ENCODE results near the gene CACNA1G.

Gene CACNA1G

GRCh38 chr17:50631195-50631907 lies 70.8 kb downstream of the CACNA1G start:
- DNase-seq (ENCODE audit: low read depth, low spot score), result no peak

GRCh38 chr17:50631908-50632571 lies 71.5 kb downstream of the CACNA1G start:
- no peak for DNase-seq (ENCODE audit: low read depth, low spot score)

GRCh38 chr17:50632637-50633036 lies 72.1 kb downstream of the CACNA1G start:
- no peak for DNase-seq (ENCODE audit: low read depth, low spot score)

- DNase-seq (ENCODE audit: low read depth, low spot score), result no peak
These were observed 73.2 kb downstream of the CACNA1G start for GRCh38 chr17:50633683-50634082.

DNA sequence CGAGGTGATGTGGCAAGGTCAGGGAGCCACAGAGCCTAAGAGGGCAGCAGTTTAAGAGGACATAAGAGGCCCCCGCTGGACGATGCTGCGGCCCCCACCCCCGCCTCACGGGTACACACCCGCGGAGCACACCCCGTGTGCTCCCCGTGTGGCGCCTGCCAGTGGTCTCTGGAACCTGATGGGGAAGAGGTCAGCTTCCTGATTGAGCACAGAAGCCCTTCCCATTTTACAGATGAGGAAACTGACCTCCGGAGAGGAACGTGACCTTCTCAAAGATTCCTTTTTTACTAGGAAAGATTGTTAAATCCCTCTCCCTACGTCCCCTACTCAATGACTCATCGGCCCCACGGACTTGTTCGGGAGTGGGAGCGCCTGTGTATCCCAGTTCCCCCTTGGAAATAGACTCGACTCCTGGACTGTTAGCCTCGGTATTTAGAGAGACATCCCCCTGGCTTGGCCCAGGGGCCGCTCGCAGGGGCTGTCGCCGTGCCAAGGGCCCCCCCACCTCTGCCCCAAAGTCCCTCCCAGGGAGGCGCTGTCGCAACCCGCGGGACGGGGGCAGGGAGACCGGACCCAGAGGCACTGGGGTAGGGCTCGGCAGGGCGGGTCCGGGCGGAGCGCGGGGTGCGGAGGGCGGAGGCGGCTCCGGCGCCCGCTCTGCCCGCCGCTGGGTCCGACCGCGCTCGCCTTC lies 73.9 kb downstream of the CACNA1G start, which contains the start of gene ABCC3:
ABCC3 (plus strand) TSS at position 658 of the 691 bp plus-strand sequence. CDS start 56 bp downstream, outside the sequence.
- no peak for DNase-seq (ENCODE audit: low read depth, low spot score)

- no peak for DNase-seq (ENCODE audit: low read depth, low spot score)
These were observed 74.6 kb downstream of the CACNA1G start for GRCh38 chr17:50634915-50635731.

GRCh38 chr17:50635732-50635981 lies 75.1 kb downstream of the CACNA1G start:
- no peak for DNase-seq (ENCODE audit: low read depth, low spot score)

DNA sequence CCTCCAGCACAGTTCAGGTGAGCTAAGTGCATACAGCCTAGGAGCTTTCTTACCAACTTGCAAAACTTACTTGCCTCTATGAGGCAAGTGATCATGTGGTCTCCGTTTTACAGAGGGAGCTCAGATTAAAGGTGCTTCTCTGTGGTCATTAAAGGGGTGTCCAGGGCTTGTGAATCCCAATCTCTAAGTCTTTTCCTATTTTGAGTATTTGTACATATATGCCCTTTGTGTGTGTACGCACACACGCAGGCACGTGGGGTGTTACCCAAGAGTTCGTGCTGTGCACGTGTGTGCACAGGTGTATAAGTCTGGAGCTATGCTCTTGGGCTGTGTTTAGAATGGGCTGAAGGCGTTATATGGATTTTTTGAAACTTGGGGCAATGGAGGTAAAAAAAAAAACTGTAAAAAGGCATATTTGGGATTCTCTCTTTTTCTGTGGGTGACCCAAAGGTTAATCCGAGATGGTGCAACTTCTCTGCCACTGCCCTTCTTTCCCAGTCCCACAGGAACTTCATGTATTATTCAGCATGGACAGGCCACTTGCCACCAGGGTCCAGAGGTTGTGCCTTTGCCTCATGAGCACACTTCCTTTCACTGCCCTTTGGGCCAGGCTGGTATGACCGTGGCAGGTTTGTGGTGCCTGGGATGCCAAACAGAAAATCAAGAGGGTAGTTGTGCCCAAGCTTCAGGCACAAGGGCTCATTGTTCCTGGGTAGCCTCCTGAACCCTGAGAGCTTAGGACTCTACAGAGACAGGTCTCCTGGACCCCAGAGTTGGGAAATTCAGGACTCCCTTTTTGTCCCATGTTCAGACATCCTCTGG lies 75.7 kb downstream of the CACNA1G start:
- no peak for DNase-seq (ENCODE audit: low read depth, low spot score)

DNA sequence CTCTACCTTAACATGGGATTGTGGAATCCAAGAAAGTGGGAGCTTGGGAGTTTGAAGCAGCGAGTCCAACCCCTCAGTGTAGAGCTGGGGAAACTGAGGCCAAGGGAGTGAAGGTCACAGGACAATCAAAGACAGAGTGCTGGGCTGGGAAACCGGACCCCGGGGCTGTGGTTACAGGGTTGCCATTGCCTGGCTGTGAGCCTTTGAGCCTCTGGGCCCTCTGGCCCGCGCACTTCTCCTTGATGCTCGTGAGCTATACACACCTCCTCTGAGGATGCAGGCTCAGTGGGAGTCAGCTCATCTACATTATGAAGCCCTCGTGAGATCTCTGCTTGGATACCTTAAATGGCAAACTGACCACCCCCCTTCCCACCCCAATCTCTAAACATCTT lies 76.3 kb downstream of the CACNA1G start:
- no peak for DNase-seq (ENCODE audit: low read depth, low spot score)

GRCh38 chr17:50637829-50638605 lies 77.5 kb downstream of the CACNA1G start:
- no peak for DNase-seq (ENCODE audit: low read depth, low spot score)

- no peak for DNase-seq (ENCODE audit: low read depth, low spot score)
These were observed 78.1 kb downstream of the CACNA1G start for GRCh38 chr17:50638606-50638965.

DNA sequence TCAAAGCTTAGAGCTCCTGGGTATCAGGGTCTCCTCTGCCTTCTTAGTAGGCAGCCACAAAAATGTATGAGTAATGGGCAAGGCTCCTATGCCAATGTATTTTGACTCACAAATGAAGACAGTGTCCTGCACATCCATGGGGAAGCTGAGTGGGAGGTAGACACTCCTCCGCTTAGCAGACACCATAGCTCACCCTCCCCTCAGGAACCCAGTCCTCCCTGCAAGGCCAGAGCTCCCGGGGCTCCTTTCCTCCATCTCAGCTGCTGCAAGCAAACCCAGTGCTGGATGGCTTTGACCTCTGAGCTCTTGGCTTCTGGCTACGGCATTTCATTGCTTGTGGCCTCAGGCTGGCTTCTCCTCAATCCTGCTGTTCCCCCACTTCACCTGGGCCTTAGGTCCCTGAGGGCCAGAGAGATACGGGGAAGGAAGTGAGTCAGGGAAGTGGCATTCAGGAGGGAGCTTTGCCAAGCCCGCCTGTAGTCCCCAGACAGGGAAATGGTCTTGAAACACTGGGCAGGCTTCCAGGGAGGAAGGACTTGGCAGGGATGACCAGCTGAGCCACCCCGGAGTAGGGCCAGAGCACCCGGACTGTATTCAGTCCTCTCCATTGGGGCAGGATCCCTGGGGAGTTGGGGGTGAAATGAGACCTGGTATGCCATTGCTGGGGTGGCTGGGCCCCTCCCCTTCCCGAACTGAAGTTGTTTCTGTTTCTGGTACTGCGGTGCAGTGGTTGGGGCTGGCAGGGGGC lies 78.6 kb downstream of the CACNA1G start:
- peak; percentile 78 for DNase-seq (ENCODE audit: low read depth, low spot score)

- no peak for DNase-seq (ENCODE audit: low read depth, low spot score)
These were observed 80.3 kb downstream of the CACNA1G start for GRCh38 chr17:50640686-50641351.

- DNase-seq (ENCODE audit: low read depth, low spot score), result no peak
These were observed 80.8 kb downstream of the CACNA1G start for GRCh38 chr17:50641357-50641756.

GRCh38 chr17:50642071-50642721 lies 81.7 kb downstream of the CACNA1G start:
- no peak for DNase-seq (ENCODE audit: low read depth, low spot score)

DNA sequence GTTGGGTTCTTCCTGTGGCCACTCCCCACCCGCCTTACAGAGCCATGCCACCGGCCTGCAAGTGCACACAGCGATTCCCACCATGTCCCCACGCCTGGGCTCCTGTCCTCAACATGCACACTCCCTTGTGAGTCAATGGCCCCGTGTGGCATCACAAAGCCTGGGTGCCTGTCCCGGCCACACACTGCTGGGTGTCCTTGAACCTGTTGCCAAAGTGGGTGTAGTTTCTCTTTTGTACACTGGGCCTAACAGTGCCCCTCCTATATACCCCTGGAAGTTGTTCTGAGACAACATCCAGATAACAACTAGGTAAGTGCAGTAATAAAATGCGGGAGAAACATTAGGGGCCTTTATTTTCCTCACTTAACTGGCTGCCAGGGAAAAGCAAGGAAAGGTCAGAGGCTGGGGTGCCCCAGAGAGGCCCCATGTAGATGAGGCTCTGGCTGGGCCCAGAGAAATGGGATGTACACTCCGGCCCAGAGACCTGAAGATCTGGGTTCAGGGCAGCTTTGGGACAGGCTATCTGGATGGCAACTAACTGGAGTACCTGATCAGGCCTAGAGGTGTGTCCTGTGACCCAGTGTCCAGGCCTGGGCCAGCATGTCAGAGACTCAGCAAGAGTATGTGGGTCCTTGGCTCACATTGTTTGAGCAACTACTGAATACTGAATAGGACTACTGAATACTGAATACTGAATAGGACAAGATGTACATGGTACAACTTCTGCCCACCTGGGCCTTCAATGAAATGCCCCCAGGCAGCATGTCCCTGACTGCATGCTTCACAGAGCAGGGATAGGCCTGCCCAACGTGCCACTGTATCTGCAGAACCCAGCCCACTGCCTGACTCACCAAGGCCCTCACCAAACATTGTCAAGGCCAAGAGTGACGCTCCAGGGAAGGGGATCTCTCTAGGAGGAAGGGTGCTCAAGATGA lies 82.5 kb downstream of the CACNA1G start:
- no peak for DNase-seq (ENCODE audit: low read depth, low spot score)
